HepG2 (cell line): ENCODE measurements around the gene DDI2. TPM values are rescaled to one million over a fixed set of nuclear protein-coding genes. Genes with fewer than 3 reads are reported as not detected.

ENCODE experiments used
- CHD4 ChIP-seq: fragments of 200-600 bp; sonication (generic); IDR thresholded peaks from 2 replicates; pipeline ENCODE4 v1.7.0; 2017; ENCODE audit warnings: mild to moderate bottlenecking, low read length, borderline replicate concordance
- ELF1 ChIP-seq: sonication (generic); formaldehyde crosslinking; IDR thresholded peaks from 2 replicates; pipeline ENCODE4 v1.4.0; 2020; ENCODE audit warnings: missing genetic modification reagents
- EP300 ChIP-seq, 3 experiments: sonication (generic) in 1 of 3; formaldehyde crosslinking in 1 of 3; IDR thresholded peaks; 2 replicates each; pipeline versions ENCODE4 v1.5.1 to v1.6.1; 2011 to 2020; ENCODE audit warnings: low read depth in 2 of 3, low read length in 2 of 3, borderline replicate concordance in 1 of 3, improper control_type of control experiment in 1 of 3, mild to moderate bottlenecking in 1 of 3, missing genetic modification reagents in 1 of 3, moderate library complexity in 1 of 3
- NCOA1 ChIP-seq: sonication (generic); formaldehyde crosslinking; IDR thresholded peaks from 2 replicates; pipeline ENCODE4 v1.9.0; 2021; ENCODE audit warnings: missing genetic modification reagents
- NFIC ChIP-seq: IDR thresholded peaks from 2 replicates; pipeline ENCODE4 v1.6.1; 2012; ENCODE audit warnings: mild to moderate bottlenecking, low read length, inconsistent platforms
- PAX8 ChIP-seq: sonication (generic); formaldehyde crosslinking; IDR thresholded peaks from 2 replicates; pipeline ENCODE4 v1.8.0; 2022; ENCODE audit warnings: mild to moderate bottlenecking, missing genetic modification reagents, borderline replicate concordance
- POGZ ChIP-seq: sonication (generic); formaldehyde crosslinking; IDR thresholded peaks from 2 replicates; pipeline ENCODE4 v1.4.0; 2020; ENCODE audit warnings: mild to moderate bottlenecking, missing genetic modification reagents
- SMC3 ChIP-seq: IDR thresholded peaks from 2 replicates; pipeline ENCODE4 v1.6.1; 2011; ENCODE audit warnings: low read length, improper control_type of control experiment
- TARDBP ChIP-seq: sonication (generic); formaldehyde crosslinking; IDR thresholded peaks from 2 replicates; pipeline ENCODE4 v1.8.0; 2022; ENCODE audit warnings: mild to moderate bottlenecking, missing genetic modification reagents
- TBL1XR1 ChIP-seq: fragments of 150-350 bp; IDR thresholded peaks from 2 replicates; pipeline ENCODE4 v1.6.1; 2014; ENCODE audit warnings: borderline replicate concordance, low read length; ENCODE audit not compliant: partially characterized antibody
- ZC3H13 ChIP-seq: sonication (generic); formaldehyde crosslinking; IDR thresholded peaks from 2 replicates; pipeline ENCODE4 v1.8.1; 2023; ENCODE audit warnings: mild to moderate bottlenecking, missing genetic modification reagents, moderate library complexity
- ZFYVE20 ChIP-seq: sonication (generic); formaldehyde crosslinking; IDR thresholded peaks from 2 replicates; pipeline ENCODE4 v1.8.0; 2023; ENCODE audit warnings: low read depth, mild to moderate bottlenecking, moderate library complexity, missing genetic modification reagents, borderline replicate concordance
- ZNF331 ChIP-seq: sonication (generic); formaldehyde crosslinking; IDR thresholded peaks from 2 replicates; pipeline ENCODE4 v1.4.0; 2020; ENCODE audit warnings: missing genetic modification reagents
- ZNF350 ChIP-seq: sonication (generic); formaldehyde crosslinking; IDR thresholded peaks from 2 replicates; pipeline ENCODE4 v1.4.0; 2020; ENCODE audit warnings: mild to moderate bottlenecking, low read depth, missing genetic modification reagents, borderline replicate concordance
- ZNF460 ChIP-seq: sonication (generic); formaldehyde crosslinking; IDR thresholded peaks from 2 replicates; pipeline ENCODE4 v1.5.1; 2020; ENCODE audit warnings: missing genetic modification reagents, mild to moderate bottlenecking, borderline replicate concordance
- ZNF572 ChIP-seq: sonication (generic); formaldehyde crosslinking; IDR thresholded peaks from 2 replicates; pipeline ENCODE4 v1.5.1; 2020; ENCODE audit warnings: mild to moderate bottlenecking, missing genetic modification reagents
- ZNF616 ChIP-seq: sonication (generic); formaldehyde crosslinking; IDR thresholded peaks from 2 replicates; pipeline ENCODE4 v1.5.0; 2020; ENCODE audit warnings: low read depth, mild to moderate bottlenecking, missing genetic modification reagents
- ZNF709 ChIP-seq: sonication (generic); formaldehyde crosslinking; IDR thresholded peaks from 2 replicates; pipeline ENCODE4 v1.5.0; 2020; ENCODE audit warnings: mild to moderate bottlenecking, missing genetic modification reagents
- polyA plus RNA-seq, 8 experiments: library from polyadenylated mRNA; depleted of rRNA in 3 of 8; stranded (reverse) in 7 of 8; unstranded in 1 of 8; fragments of >200 nt; fragmentation: Illumina TruSeq in 4 of 8; extraction: Trizol in 4 of 8; gene quantifications; 2 replicates each; pipeline versions ENCODE4 v1.2.1 to v1.2.3, GENCODE V29; 2011 to 2016; ENCODE audit warnings: low read depth in 4 of 8, missing spikeins in 1 of 8, mixed read lengths in 1 of 8; ENCODE audit not compliant: insufficient read depth in 1 of 8
- total RNA-seq, 5 experiments: library from RNA; depleted of rRNA; stranded (reverse); fragments of >200 nt; fragmentation: Illumina TruSeq; extraction: Trizol; gene quantifications; 2 replicates each; pipeline ENCODE4 v1.2.3, GENCODE V29; 2016; ENCODE audit warnings: low read depth in 1 of 5
- TF ChIP-seq, protein P1 (sequence below): IDR thresholded peaks from 2 replicates; pipeline ENCODE4 v1.6.1; 2016; ENCODE audit warnings: low read depth, missing genetic modification reagents, missing compliant biosample characterization
- TF ChIP-seq, protein P2 (sequence below): sonication (generic); formaldehyde crosslinking; IDR thresholded peaks from 2 replicates; pipeline ENCODE4 v1.4.0; 2020; ENCODE audit warnings: missing genetic modification reagents
- TF ChIP-seq, protein P3 (sequence below): IDR thresholded peaks from 2 replicates; pipeline ENCODE4 v1.6.1; 2016; ENCODE audit warnings: control low read depth

Gene DDI2
- total and polyA plus RNA-seq, 2 of the 13 experiments (the other 11 are each of a cell fraction or from before 2014, with no cell fraction given) = 8.5 to 25.7 TPM

DNA sequence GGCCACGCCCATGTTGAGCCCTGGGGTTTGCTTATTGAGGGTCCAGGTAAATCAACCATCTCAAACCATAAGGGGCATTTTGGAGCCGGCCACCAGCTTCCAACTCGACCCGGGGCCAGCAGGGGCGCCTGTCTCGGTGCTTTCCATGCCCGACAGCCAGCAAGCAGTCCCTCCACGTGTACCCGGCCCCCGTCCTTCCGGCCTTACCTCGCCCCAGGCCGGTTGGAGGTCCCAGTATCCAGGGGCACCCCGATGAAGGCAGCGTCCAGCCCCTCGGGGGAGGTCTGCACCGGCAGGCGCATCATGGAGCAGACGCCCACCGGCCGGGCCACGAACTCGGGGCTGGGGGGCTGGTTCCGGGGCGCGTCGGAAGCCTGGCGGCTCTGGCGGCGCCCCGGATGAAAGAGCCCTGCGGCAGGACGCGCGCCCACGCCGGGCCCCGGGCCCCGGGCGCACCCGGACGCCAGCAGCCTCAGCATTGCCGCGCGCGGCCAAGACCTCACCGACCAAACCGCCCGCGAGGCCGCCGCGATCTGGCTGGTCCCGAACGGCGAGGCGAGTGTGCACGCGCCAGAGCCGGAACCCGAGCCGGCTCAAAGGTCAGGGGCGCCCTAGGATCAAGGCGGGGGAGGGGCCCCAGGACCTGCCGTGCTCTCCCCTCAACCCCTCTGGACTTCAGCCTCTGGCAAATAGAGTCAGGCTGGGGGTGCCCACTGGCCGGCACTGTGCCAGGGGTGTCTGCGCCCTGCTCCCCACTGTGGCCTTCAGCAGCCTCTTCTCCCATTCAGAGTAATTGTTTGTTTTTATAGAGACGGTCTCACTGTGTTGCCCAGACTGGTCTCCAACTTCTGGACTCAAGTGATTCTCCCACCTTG is 32.5 kb upstream of the DDI2 start, which contains the start of gene AGMAT (continued):
- TF ChIP-seq, protein P1, sequence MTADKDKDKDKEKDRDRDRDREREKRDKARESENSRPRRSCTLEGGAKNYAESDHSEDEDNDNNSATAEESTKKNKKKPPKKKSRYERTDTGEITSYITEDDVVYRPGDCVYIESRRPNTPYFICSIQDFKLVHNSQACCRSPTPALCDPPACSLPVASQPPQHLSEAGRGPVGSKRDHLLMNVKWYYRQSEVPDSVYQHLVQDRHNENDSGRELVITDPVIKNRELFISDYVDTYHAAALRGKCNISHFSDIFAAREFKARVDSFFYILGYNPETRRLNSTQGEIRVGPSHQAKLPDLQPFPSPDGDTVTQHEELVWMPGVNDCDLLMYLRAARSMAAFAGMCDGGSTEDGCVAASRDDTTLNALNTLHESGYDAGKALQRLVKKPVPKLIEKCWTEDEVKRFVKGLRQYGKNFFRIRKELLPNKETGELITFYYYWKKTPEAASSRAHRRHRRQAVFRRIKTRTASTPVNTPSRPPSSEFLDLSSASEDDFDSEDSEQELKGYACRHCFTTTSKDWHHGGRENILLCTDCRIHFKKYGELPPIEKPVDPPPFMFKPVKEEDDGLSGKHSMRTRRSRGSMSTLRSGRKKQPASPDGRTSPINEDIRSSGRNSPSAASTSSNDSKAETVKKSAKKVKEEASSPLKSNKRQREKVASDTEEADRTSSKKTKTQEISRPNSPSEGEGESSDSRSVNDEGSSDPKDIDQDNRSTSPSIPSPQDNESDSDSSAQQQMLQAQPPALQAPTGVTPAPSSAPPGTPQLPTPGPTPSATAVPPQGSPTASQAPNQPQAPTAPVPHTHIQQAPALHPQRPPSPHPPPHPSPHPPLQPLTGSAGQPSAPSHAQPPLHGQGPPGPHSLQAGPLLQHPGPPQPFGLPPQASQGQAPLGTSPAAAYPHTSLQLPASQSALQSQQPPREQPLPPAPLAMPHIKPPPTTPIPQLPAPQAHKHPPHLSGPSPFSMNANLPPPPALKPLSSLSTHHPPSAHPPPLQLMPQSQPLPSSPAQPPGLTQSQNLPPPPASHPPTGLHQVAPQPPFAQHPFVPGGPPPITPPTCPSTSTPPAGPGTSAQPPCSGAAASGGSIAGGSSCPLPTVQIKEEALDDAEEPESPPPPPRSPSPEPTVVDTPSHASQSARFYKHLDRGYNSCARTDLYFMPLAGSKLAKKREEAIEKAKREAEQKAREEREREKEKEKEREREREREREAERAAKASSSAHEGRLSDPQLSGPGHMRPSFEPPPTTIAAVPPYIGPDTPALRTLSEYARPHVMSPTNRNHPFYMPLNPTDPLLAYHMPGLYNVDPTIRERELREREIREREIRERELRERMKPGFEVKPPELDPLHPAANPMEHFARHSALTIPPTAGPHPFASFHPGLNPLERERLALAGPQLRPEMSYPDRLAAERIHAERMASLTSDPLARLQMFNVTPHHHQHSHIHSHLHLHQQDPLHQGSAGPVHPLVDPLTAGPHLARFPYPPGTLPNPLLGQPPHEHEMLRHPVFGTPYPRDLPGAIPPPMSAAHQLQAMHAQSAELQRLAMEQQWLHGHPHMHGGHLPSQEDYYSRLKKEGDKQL = 0 out of 2 replicates have a peak, but pooled peaks have one; percentile 68
- TF ChIP-seq ZNF572 (CRISPR knock-in tag) = no peak
- 0 out of 2 replicates have a peak, but pooled peaks have one; percentile 87 for TF ChIP-seq PAX8 (CRISPR knock-in tag)
- peak; percentile 76; the same call in 1 of the 2 replicates for TF ChIP-seq POGZ
- TF ChIP-seq, protein P2, sequence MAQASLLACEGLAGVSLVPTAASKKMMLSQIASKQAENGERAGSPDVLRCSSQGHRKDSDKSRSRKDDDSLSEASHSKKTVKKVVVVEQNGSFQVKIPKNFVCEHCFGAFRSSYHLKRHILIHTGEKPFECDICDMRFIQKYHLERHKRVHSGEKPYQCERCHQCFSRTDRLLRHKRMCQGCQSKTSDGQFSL = peak; percentile 59; the same call in 1 of the 2 replicates
- peak; percentile 74; the same call in 1 of the 2 replicates for TF ChIP-seq ZNF331
- TF ChIP-seq CHD4 = no peak
- peak; percentile 3; the same call in 1 of the 2 replicates for TF ChIP-seq ZNF616 (CRISPR knock-in tag)
- TF ChIP-seq SMC3 = no peak
- TF ChIP-seq ZNF350 (CRISPR knock-in tag) = peak; percentile 72; the same call in 1 of the 2 replicates
- peak; percentile 74 for TF ChIP-seq TARDBP (CRISPR knock-in tag)
- no peak for TF ChIP-seq NFIC
- peak; percentile 34 for TF ChIP-seq TBL1XR1
- no peak for TF ChIP-seq ZC3H13
- TF ChIP-seq EP300 (IDR thresholded peaks at IDR 0.05; ENCODE audit: low read depth in 2 of 2, low read length in 2 of 2) = peak; percentile 80 to 84
- peak; percentile 82 for TF ChIP-seq EP300 (CRISPR knock-in tag; IDR thresholded peaks at IDR 0.05; ENCODE audit: borderline replicate concordance)
- no peak; the same call in 1 of the 2 replicates for TF ChIP-seq ZNF460 (CRISPR knock-in tag)
- 0 out of 2 replicates have a peak, but pooled peaks have one; percentile 72 for TF ChIP-seq ZNF709 (CRISPR knock-in tag)
- TF ChIP-seq, protein P3, sequence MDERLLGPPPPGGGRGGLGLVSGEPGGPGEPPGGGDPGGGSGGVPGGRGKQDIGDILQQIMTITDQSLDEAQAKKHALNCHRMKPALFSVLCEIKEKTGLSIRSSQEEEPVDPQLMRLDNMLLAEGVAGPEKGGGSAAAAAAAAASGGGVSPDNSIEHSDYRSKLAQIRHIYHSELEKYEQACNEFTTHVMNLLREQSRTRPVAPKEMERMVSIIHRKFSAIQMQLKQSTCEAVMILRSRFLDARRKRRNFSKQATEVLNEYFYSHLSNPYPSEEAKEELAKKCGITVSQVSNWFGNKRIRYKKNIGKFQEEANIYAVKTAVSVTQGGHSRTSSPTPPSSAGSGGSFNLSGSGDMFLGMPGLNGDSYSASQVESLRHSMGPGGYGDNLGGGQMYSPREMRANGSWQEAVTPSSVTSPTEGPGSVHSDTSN (CRISPR knock-in tag) = no peak
- TF ChIP-seq ELF1 (CRISPR knock-in tag) = peak; percentile 46
- TF ChIP-seq NCOA1 = no peak
- TF ChIP-seq ZFYVE20 (CRISPR knock-in tag) = 0 out of 2 replicates have a peak, but pooled peaks have one; percentile 68
